Measurements from ENCODE around the gene SIDT1.

DNA sequence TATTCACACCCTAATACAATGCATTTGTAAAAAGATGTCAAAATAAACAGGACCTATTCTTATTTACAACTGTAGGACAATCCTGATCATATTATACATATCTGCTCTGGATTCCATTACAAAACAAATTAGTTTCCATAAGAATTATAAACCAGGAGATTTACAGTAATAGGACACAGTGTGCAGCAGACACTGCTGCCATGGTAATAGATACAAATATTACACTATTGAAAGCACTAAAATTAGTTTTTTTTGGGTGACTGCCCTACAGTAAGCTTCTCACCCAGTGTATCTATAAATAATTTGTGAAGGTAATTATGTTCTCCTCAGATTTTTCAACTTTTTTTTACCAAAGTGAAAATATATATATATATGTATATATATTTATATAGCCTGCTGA, 116.2 kb downstream of the SIDT1 start:
- TF ChIP-seq, protein P1, sequence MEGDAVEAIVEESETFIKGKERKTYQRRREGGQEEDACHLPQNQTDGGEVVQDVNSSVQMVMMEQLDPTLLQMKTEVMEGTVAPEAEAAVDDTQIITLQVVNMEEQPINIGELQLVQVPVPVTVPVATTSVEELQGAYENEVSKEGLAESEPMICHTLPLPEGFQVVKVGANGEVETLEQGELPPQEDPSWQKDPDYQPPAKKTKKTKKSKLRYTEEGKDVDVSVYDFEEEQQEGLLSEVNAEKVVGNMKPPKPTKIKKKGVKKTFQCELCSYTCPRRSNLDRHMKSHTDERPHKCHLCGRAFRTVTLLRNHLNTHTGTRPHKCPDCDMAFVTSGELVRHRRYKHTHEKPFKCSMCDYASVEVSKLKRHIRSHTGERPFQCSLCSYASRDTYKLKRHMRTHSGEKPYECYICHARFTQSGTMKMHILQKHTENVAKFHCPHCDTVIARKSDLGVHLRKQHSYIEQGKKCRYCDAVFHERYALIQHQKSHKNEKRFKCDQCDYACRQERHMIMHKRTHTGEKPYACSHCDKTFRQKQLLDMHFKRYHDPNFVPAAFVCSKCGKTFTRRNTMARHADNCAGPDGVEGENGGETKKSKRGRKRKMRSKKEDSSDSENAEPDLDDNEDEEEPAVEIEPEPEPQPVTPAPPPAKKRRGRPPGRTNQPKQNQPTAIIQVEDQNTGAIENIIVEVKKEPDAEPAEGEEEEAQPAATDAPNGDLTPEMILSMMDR (IDR thresholded peaks at IDR 0.05), result no peak
- no peak for TF ChIP-seq EZH2 (IDR thresholded peaks at IDR 0.05; ENCODE audit: borderline replicate concordance, insufficient read depth, low read depth, low read length, poor library complexity, severe bottlenecking)
